Astrocyte (in vitro differentiated cells and primary cell): Measurements from ENCODE around the gene EOGT. TPM values are rescaled to one million over a fixed set of nuclear protein-coding genes. Genes with fewer than 3 reads are reported as not detected.

ENCODE experiments used
- DNase-seq: peaks from one replicate; pipeline ENCODE4 v3.0.0-alpha.2; 2010; ENCODE audit warnings: low read depth
- FAIRE-seq: peaks from 2 replicates; lab custom pipeline; 2011; peaks lifted over from hg19 to GRCh38; lab: Jason Lieb, UNC
- H2AFZ ChIP-seq: 2 replicates; pipeline ENCODE4 v1.6.0; 2012; ENCODE audit warnings: low read depth, low read length, inconsistent platforms
- H3K27ac ChIP-seq: 2 replicates; pipeline ENCODE4 v1.5.1; 2011; ENCODE audit warnings: low read depth, low read length, inconsistent platforms
- H3K27me3 ChIP-seq: 2 replicates; pipeline ENCODE4 v1.6.0; 2011; ENCODE audit warnings: low read length, inconsistent platforms; ENCODE audit not compliant: insufficient read depth
- H3K36me3 ChIP-seq: 2 replicates; pipeline ENCODE4 v1.5.1; 2011; ENCODE audit warnings: low read length, inconsistent platforms; ENCODE audit not compliant: insufficient read depth
- H3K4me1 ChIP-seq: 2 replicates; pipeline ENCODE4 v1.5.1; 2011; ENCODE audit warnings: low read length, inconsistent platforms; ENCODE audit not compliant: insufficient read depth
- H3K4me2 ChIP-seq: 2 replicates; pipeline ENCODE4 v1.6.0; 2012; ENCODE audit warnings: low read length, inconsistent platforms
- H3K4me3 ChIP-seq: 2 replicates; pipeline ENCODE4 v1.5.1; 2011; ENCODE audit warnings: low read depth, mild to moderate bottlenecking, low read length, inconsistent platforms; ENCODE audit not compliant: insufficient read depth
- H3K79me2 ChIP-seq: 2 replicates; pipeline ENCODE4 v1.6.0; 2012; ENCODE audit warnings: mild to moderate bottlenecking, low read length, inconsistent platforms; ENCODE audit not compliant: insufficient read depth
- H3K9ac ChIP-seq: 2 replicates; pipeline ENCODE4 v1.6.0; 2012; ENCODE audit warnings: mild to moderate bottlenecking, low read length, inconsistent platforms
- H3K9me3 ChIP-seq: 2 replicates; pipeline ENCODE4 v1.5.1; 2012; ENCODE audit warnings: low read depth, mild to moderate bottlenecking, low read length, inconsistent platforms; ENCODE audit not compliant: insufficient read depth
- H4K20me1 ChIP-seq: 2 replicates; pipeline ENCODE4 v1.6.0; 2012; ENCODE audit warnings: low read length, inconsistent platforms; ENCODE audit not compliant: insufficient read depth
- H3K27ac Mint-ChIP-seq: one replicate; pipeline ENCODE4 v1.8.0; 2021; ENCODE audit warnings: mild to moderate bottlenecking, mixed read lengths; ENCODE audit not compliant: unreplicated experiment
- H3K27me3 Mint-ChIP-seq: one replicate; pipeline ENCODE4 v1.8.0; 2021; ENCODE audit warnings: low read depth, mixed read lengths; ENCODE audit not compliant: unreplicated experiment
- H3K36me3 Mint-ChIP-seq: one replicate; pipeline ENCODE4 v1.8.0; 2021; ENCODE audit warnings: low read depth, mixed read lengths; ENCODE audit not compliant: unreplicated experiment
- H3K4me1 Mint-ChIP-seq: one replicate; pipeline ENCODE4 v1.8.0; 2021; ENCODE audit warnings: low read depth, mixed read lengths; ENCODE audit not compliant: unreplicated experiment
- H3K4me3 Mint-ChIP-seq: one replicate; pipeline ENCODE4 v1.8.0; 2021; ENCODE audit warnings: mild to moderate bottlenecking, moderate library complexity, mixed read lengths; ENCODE audit not compliant: unreplicated experiment
- H3K9me3 Mint-ChIP-seq: one replicate; pipeline ENCODE4 v1.8.0; 2021; ENCODE audit warnings: mild to moderate bottlenecking, mixed read lengths; ENCODE audit not compliant: unreplicated experiment
- EZH2 ChIP-seq: IDR thresholded peaks from 2 replicates; pipeline ENCODE4 v1.6.1; 2012; ENCODE audit warnings: mild to moderate bottlenecking, low read length, inconsistent platforms; ENCODE audit not compliant: insufficient read depth
- total RNA-seq: library from RNA; stranded (reverse); gene quantifications from 2 replicates; pipeline ENCODE4 v1.2.1, GENCODE V29; 2021
- TF ChIP-seq, protein P1 (sequence below): IDR thresholded peaks from 2 replicates; pipeline ENCODE4 v1.5.1; 2011; ENCODE audit warnings: low read depth, mild to moderate bottlenecking, inconsistent platforms, low read length, moderate library complexity; ENCODE audit not compliant: insufficient read depth

EOGT gene
- total RNA-seq, 1 donor from 2014 or later = 32.3 TPM

DNA sequence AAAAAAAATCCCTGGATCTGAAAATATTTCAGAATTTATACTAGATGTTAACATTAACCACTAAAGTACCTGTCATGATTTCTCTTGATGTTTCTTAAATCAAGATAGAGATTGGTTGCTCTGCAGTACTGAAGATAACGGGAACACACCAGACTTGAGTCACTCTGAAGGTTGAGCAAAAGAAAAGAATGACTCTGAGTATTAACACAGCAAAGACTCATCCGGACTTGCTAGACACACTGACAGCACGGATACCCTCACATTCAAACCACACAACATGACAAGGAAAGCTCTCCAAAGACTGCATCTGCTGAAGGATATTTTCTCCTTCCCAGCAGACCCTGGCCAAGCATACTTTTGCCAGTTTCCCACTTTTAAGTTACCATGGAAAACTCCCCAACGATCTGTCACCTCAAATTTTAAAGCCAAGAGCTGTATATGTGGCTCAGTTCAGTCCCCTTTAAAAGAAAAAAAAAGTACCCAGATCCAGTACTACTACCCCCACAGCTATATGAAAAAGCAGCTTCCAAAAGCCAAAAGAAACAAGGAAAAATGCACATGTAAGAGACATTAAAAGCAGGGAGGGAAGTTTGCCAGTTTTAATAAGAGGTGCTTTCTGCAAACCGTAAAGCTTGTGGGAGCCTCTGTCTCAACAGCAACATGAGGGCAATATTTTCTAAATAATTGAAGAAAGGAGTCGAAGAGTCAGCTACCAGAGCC is 8.3 kb downstream of the EOGT start:
- peaks cover 13% of the 10 kb centered on the region for H3K4me1 Mint-ChIP-seq
- TF ChIP-seq, protein P1, sequence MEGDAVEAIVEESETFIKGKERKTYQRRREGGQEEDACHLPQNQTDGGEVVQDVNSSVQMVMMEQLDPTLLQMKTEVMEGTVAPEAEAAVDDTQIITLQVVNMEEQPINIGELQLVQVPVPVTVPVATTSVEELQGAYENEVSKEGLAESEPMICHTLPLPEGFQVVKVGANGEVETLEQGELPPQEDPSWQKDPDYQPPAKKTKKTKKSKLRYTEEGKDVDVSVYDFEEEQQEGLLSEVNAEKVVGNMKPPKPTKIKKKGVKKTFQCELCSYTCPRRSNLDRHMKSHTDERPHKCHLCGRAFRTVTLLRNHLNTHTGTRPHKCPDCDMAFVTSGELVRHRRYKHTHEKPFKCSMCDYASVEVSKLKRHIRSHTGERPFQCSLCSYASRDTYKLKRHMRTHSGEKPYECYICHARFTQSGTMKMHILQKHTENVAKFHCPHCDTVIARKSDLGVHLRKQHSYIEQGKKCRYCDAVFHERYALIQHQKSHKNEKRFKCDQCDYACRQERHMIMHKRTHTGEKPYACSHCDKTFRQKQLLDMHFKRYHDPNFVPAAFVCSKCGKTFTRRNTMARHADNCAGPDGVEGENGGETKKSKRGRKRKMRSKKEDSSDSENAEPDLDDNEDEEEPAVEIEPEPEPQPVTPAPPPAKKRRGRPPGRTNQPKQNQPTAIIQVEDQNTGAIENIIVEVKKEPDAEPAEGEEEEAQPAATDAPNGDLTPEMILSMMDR = no peak
- no peak for TF ChIP-seq EZH2
- Histone ChIP-seq H4K20me1 (no peaks in the 10 kb centered on the region), H3K9me3 (no peaks in the 10 kb centered on the region), H3K79me2 (no peaks in the 10 kb centered on the region), H3K4me2 (no peak overlapping the region), H3K4me3 (no peak overlapping the region), H2AFZ (no peak overlapping the region), H3K36me3 (peaks cover 59% of the 10 kb centered on the region), H3K4me1 (peaks cover 10% of the 10 kb centered on the region), H3K27me3 (no peaks in the 10 kb centered on the region), H3K9ac (no peak overlapping the region), H3K27ac (no peak overlapping the region)
- H3K9me3 Mint-ChIP-seq = no peaks in the 10 kb centered on the region
- FAIRE-seq = no peak
- no peaks in the 10 kb centered on the region for H3K27me3 Mint-ChIP-seq
- no peak overlapping the region for H3K4me3 Mint-ChIP-seq
- peaks cover 9% of the 10 kb centered on the region for H3K36me3 Mint-ChIP-seq
- DNase-seq = no peak
- H3K27ac Mint-ChIP-seq = no peak overlapping the region

DNA sequence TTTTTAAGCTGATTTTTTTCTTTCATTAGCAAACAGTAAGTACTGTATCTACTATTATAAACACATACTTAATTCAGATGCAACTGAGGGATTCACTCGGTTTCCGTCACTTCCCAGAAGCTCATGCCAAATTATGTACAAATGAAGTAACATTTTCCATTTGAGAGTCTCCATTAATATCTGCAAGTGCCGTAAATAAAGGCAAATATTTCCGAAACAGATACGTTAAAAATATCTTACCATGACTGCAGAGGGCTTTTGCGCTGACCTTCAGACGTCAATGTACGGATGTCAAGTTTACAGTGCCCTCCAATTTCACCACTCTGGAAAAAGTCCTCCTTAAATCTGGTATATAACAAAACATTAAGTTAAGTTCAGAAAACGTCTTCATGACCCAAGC is 9.3 kb downstream of the EOGT start:
- Histone ChIP-seq H4K20me1 (peaks cover 4% of the 10 kb centered on the region), H2AFZ (no peak overlapping the region), H3K9ac (no peak overlapping the region), H3K36me3 (peaks cover 56% of the 10 kb centered on the region), H3K27me3 (no peaks in the 10 kb centered on the region), H3K79me2 (no peaks in the 10 kb centered on the region), H3K27ac (no peak overlapping the region), H3K4me2 (no peak overlapping the region), H3K4me1 (peaks cover 9% of the 10 kb centered on the region), H3K9me3 (no peaks in the 10 kb centered on the region), H3K4me3 (no peak overlapping the region)
- Mint-ChIP-seq H3K4me1 (peaks cover 3% of the 10 kb centered on the region), H3K27me3 (no peaks in the 10 kb centered on the region), H3K4me3 (no peak overlapping the region), H3K36me3 (peaks cover 9% of the 10 kb centered on the region), H3K9me3 (no peaks in the 10 kb centered on the region), H3K27ac (no peak overlapping the region)
- FAIRE-seq (no peak), DNase-seq (no peak)
- TF ChIP-seq EZH2 = no peak
- TF ChIP-seq, protein P1 = no peak

DNA sequence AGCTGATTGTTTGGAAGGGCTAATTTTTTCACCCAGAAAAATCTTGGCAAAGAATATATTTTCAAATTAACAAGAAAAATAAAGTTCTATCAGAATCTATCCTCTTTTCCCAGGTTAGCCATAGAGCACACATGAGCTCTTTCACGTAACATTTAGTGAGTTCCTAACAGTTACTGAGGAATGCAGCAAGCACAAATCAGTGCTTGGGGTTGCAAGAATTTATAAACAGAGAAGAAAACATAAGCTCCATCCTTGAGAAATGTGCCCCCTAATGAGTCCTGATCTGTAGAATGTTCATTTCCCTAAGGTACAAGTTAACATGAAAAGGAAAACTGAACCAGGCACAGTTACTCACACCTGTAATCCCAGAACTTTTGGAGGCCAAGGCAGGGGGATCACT is 13.9 kb downstream of the EOGT start:
- Mint-ChIP-seq H3K9me3 (no peaks in the 10 kb centered on the region), H3K4me3 (no peak overlapping the region), H3K27me3 (no peaks in the 10 kb centered on the region), H3K4me1 (no peaks in the 10 kb centered on the region), H3K36me3 (peaks cover 25% of the 10 kb centered on the region), H3K27ac (no peak overlapping the region)
- DNase-seq = no peak
- Histone ChIP-seq H2AFZ (no peak overlapping the region), H3K27me3 (no peaks in the 10 kb centered on the region), H3K9ac (no peak overlapping the region), H3K27ac (no peak overlapping the region), H3K4me3 (no peak overlapping the region), H3K4me1 (peaks cover 15% of the 10 kb centered on the region), H3K79me2 (no peaks in the 10 kb centered on the region), H3K9me3 (no peaks in the 10 kb centered on the region), H4K20me1 (peaks cover 15% of the 10 kb centered on the region), H3K4me2 (no peak overlapping the region), H3K36me3 (peaks cover 50% of the 10 kb centered on the region)
- peak; percentile 13 for FAIRE-seq
- TF ChIP-seq EZH2 = no peak
- TF ChIP-seq, protein P1 = no peak
